IMR-90 (cell line): ENCODE results near the gene ZNF316.

Experiments
- BHLHE40 ChIP-seq: fragments of 150-350 bp; IDR thresholded peaks from 2 replicates; pipeline ENCODE4 v1.6.1; 2016; ENCODE audit warnings: mild to moderate bottlenecking, low read depth, low read length
- MAFK ChIP-seq: IDR thresholded peaks from 2 replicates; pipeline ENCODE4 v1.6.1; 2012; ENCODE audit warnings: low read depth, low read length, improper control_type of control experiment
- POLR2A ChIP-seq: IDR thresholded peaks from 2 replicates; pipeline ENCODE4 v1.6.1; 2012; ENCODE audit warnings: mild to moderate bottlenecking, low read depth, low read length
- RAD21 ChIP-seq: IDR thresholded peaks from 2 replicates; pipeline ENCODE4 v1.6.1; 2012; ENCODE audit warnings: low read length, improper control_type of control experiment
- SMC3 ChIP-seq: fragments of 150-350 bp; IDR thresholded peaks from 2 replicates; pipeline ENCODE4 v1.6.1; 2016; ENCODE audit warnings: low read depth, mild to moderate bottlenecking, antibody characterized with exemption, low read length, moderate library complexity
- TF ChIP-seq, protein P1 (sequence below): conservative IDR thresholded peaks from 2 replicates; pipeline ENCODE4 v1.5.1; 2012; ENCODE audit warnings: mild to moderate bottlenecking, low read depth, low read length, improper control_type of control experiment
- TF ChIP-seq, protein P2 (sequence below): fragments of 150-350 bp; IDR thresholded peaks from 2 replicates; pipeline ENCODE4 v1.6.1; 2017; ENCODE audit warnings: mild to moderate bottlenecking, antibody characterized with exemption, low read length, low read depth

DNA sequence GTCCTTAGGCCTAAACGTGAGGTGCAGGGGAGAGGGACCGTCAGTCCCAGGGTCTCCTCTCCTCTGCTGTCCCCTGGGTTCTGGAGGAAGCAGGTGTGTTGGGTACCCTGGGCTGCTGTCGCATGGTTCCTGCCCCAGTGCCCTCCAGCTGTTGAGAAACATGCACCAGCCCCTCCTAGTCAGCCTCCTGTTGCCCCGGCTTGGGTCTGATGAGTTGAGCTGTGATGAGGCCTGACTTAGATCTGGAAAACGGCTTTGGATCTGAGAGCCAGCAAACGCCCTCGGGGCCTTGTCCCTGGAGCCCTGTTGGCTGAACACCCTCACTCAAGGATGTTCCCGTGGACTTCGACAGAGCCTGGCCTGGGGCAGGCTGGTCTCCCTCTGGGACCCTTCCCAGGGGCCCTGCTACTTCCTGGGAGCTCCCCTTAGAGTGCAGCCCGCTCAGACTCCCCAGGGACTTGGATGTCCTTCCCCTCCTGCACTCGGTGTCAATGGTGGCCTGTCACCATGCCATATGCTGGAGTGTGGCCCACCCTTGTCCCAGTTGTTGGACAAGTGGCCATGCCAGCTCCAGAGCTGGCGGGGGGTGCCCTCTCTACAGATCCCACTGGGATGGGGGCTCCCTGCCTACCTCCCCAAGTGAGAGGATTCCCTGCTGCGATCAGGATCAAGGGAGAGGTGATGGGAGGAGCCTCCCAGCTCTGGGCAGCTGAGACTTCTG, 12.3 kb downstream of the ZNF316 start:
- TF ChIP-seq RAD21 = no peak
- TF ChIP-seq SMC3 = no peak
- TF ChIP-seq, protein P1, sequence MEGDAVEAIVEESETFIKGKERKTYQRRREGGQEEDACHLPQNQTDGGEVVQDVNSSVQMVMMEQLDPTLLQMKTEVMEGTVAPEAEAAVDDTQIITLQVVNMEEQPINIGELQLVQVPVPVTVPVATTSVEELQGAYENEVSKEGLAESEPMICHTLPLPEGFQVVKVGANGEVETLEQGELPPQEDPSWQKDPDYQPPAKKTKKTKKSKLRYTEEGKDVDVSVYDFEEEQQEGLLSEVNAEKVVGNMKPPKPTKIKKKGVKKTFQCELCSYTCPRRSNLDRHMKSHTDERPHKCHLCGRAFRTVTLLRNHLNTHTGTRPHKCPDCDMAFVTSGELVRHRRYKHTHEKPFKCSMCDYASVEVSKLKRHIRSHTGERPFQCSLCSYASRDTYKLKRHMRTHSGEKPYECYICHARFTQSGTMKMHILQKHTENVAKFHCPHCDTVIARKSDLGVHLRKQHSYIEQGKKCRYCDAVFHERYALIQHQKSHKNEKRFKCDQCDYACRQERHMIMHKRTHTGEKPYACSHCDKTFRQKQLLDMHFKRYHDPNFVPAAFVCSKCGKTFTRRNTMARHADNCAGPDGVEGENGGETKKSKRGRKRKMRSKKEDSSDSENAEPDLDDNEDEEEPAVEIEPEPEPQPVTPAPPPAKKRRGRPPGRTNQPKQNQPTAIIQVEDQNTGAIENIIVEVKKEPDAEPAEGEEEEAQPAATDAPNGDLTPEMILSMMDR = no peak
- TF ChIP-seq POLR2A = no peak
- no peak for TF ChIP-seq MAFK
- TF ChIP-seq, protein P2, sequence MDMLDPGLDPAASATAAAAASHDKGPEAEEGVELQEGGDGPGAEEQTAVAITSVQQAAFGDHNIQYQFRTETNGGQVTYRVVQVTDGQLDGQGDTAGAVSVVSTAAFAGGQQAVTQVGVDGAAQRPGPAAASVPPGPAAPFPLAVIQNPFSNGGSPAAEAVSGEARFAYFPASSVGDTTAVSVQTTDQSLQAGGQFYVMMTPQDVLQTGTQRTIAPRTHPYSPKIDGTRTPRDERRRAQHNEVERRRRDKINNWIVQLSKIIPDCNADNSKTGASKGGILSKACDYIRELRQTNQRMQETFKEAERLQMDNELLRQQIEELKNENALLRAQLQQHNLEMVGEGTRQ = no peak
- TF ChIP-seq BHLHE40 = no peak
